Measurements from ENCODE around the gene PTPRU.
A peak's percentile ranks its signal among the peaks of the same experiment; 100 is the strongest.

PTPRU gene

GRCh38 chr1:29240400-29240837 lies 4.1 kb downstream of the PTPRU start:
- ChIA-PET POLR2A (interaction anchor here (0.9 kb wide), 1 partner anchor 11 kb away, joined by 4 read pairs; no protein-coding TSS in a partner anchor), CTCF (interaction anchor here (0.6 to 1.5 kb wide), 9 partner anchors 17 to 1476 kb away, joined by 3 to 8 read pairs (median 3); no protein-coding TSS in a partner anchor)
- Histone ChIP-seq H3K27ac (ENCODE audit: extremely low read depth, low read depth, low read length) (no peak overlapping the region), H3K4me1 (ENCODE audit: control insufficient read depth, insufficient read depth, low read length) (peaks cover 4% of the 10 kb centered on the region; the same call in 1 of the 2 replicates), H3K4me3 (ENCODE audit: low read depth, low read length) (no peak overlapping the region), H3K36me3 (ENCODE audit: control insufficient read depth in 2 of 2, insufficient read depth in 1 of 2, low read length in 2 of 2) (no peaks in the 10 kb centered on the region), H3K9me3 (ENCODE audit: control insufficient read depth, insufficient read depth, low read depth, low read length) (no peaks in the 10 kb centered on the region)
- TF ChIP-seq ZNF621 (tag by site-specific recombination; IDR thresholded peaks at IDR 0.05): no peak
- TF ChIP-seq ZNF654 (tag by site-specific recombination; IDR thresholded peaks at IDR 0.05; ENCODE audit: low read depth): peak; percentile 41; the same call in 1 of the 2 replicates
- no peak for TF ChIP-seq ZNF2 (tag by site-specific recombination; IDR thresholded peaks at IDR 0.05)
- no peak for TF ChIP-seq ZBTB7A (tag by site-specific recombination; IDR thresholded peaks at IDR 0.05; ENCODE audit: low read depth)
- TF ChIP-seq, protein P1, sequence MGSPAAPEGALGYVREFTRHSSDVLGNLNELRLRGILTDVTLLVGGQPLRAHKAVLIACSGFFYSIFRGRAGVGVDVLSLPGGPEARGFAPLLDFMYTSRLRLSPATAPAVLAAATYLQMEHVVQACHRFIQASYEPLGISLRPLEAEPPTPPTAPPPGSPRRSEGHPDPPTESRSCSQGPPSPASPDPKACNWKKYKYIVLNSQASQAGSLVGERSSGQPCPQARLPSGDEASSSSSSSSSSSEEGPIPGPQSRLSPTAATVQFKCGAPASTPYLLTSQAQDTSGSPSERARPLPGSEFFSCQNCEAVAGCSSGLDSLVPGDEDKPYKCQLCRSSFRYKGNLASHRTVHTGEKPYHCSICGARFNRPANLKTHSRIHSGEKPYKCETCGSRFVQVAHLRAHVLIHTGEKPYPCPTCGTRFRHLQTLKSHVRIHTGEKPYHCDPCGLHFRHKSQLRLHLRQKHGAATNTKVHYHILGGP (tag by site-specific recombination; IDR thresholded peaks at IDR 0.05): peak; percentile 32; the same call in 1 of the 2 replicates
- TF ChIP-seq ZNF335 (tag by site-specific recombination; conservative IDR thresholded peaks at IDR 0.05): no peak
- no peak for TF ChIP-seq ZNF658 (tag by site-specific recombination; IDR thresholded peaks at IDR 0.05)
- TF ChIP-seq, protein P2, sequence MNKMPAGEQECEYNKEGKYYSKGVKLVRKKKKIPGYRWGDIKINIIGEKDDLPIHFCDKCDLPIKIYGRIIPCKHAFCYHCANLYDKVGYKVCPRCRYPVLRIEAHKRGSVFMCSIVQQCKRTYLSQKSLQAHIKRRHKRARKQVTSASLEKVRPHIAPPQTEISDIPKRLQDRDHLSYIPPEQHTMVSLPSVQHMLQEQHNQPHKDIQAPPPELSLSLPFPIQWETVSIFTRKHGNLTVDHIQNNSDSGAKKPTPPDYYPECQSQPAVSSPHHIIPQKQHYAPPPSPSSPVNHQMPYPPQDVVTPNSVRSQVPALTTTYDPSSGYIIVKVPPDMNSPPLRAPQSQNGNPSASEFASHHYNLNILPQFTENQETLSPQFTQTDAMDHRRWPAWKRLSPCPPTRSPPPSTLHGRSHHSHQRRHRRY (tag by site-specific recombination; IDR thresholded peaks at IDR 0.05): no peak
- no peak for TF ChIP-seq ZBTB8A (tag by site-specific recombination; IDR thresholded peaks at IDR 0.05)
- TF ChIP-seq BCL11B (tag by site-specific recombination; IDR thresholded peaks at IDR 0.05; ENCODE audit: low read depth): no peak
- TF ChIP-seq CTCF (tag by site-specific recombination; IDR thresholded peaks at IDR 0.05): peak; percentile 35; the same call in 1 of the 2 replicates
- TF ChIP-seq ZNF341 (tag by site-specific recombination; IDR thresholded peaks at IDR 0.05; ENCODE audit: low read depth): no peak

DNA sequence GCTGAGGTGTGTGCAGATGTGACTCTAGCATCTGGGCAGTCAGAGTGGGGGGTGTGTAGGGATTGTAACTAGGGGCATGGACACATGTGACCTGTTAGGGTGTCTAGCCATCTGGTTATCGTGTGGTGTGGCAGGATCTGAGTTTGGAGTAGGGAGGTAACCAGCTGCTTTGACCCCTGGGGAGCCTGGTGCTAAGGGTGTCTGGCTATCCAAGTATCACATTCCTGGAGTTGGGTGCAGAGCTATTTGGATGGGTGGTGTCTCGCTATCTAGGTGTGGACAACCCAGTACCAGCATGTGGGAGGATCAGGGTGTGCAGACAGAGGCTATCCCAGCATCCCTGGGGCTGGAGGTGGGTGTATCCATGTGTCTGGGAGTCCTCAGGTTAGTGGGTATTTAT lies 4.7 kb downstream of the PTPRU start:
- ChIA-PET CTCF (interaction anchor here (0.6 to 1.5 kb wide), 4 partner anchors 16 to 1475 kb away, joined by 3 to 6 read pairs (median 4); no protein-coding TSS in a partner anchor), POLR2A (no interaction called here)

More for the DNA sequence above, 4.7 kb downstream of the PTPRU start:
- no peaks in the 10 kb centered on the region for H3K9me3 ChIP-seq (ENCODE audit: control insufficient read depth, insufficient read depth, low read depth, low read length)
- H3K4me1 ChIP-seq (ENCODE audit: control insufficient read depth, insufficient read depth, low read length): peaks cover 4% of the 10 kb centered on the region; the same call in 1 of the 2 replicates
- H3K4me3 ChIP-seq (ENCODE audit: low read depth, low read length): no peak overlapping the region
- H3K27ac ChIP-seq (ENCODE audit: extremely low read depth, low read depth, low read length): no peak overlapping the region
- no peak for TF ChIP-seq ZNF16 (tag by site-specific recombination; IDR thresholded peaks at IDR 0.05; ENCODE audit: low read depth)
- TF ChIP-seq ZNF600 (tag by site-specific recombination; IDR thresholded peaks at IDR 0.05): no peak
- TF ChIP-seq, protein P3, sequence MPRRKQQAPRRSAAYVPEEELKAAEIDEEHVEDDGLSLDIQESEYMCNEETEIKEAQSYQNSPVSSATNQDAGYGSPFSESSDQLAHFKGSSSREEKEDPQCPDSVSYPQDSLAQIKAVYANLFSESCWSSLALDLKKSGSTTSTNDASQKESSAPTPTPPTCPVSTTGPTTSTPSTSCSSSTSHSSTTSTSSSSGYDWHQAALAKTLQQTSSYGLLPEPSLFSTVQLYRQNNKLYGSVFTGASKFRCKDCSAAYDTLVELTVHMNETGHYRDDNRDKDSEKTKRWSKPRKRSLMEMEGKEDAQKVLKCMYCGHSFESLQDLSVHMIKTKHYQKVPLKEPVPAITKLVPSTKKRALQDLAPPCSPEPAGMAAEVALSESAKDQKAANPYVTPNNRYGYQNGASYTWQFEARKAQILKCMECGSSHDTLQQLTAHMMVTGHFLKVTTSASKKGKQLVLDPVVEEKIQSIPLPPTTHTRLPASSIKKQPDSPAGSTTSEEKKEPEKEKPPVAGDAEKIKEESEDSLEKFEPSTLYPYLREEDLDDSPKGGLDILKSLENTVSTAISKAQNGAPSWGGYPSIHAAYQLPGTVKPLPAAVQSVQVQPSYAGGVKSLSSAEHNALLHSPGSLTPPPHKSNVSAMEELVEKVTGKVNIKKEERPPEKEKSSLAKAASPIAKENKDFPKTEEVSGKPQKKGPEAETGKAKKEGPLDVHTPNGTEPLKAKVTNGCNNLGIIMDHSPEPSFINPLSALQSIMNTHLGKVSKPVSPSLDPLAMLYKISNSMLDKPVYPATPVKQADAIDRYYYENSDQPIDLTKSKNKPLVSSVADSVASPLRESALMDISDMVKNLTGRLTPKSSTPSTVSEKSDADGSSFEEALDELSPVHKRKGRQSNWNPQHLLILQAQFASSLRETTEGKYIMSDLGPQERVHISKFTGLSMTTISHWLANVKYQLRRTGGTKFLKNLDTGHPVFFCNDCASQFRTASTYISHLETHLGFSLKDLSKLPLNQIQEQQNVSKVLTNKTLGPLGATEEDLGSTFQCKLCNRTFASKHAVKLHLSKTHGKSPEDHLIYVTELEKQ (tag by site-specific recombination; IDR thresholded peaks at IDR 0.05; ENCODE audit: borderline replicate concordance): no peak
- peak; percentile 54 for TF ChIP-seq KLF1 (tag by site-specific recombination; IDR thresholded peaks at IDR 0.05)
- TF ChIP-seq, protein P4, sequence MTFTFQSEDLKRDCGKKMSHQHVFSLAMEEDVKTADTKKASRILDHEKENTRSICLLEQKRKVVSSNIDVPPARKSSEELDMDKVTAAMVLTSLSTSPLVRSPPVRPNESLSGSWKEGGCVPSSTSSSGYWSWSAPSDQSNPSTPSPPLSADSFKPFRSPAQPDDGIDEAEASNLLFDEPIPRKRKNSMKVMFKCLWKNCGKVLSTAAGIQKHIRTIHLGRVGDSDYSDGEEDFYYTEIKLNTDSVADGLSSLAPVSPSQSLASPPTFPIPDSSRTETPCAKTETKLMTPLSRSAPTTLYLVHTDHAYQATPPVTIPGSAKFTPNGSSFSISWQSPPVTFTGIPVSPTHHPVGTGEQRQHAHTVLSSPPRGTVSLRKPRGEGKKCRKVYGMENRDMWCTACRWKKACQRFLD (tag by site-specific recombination; IDR thresholded peaks at IDR 0.05): no peak
- TF ChIP-seq, protein P5, sequence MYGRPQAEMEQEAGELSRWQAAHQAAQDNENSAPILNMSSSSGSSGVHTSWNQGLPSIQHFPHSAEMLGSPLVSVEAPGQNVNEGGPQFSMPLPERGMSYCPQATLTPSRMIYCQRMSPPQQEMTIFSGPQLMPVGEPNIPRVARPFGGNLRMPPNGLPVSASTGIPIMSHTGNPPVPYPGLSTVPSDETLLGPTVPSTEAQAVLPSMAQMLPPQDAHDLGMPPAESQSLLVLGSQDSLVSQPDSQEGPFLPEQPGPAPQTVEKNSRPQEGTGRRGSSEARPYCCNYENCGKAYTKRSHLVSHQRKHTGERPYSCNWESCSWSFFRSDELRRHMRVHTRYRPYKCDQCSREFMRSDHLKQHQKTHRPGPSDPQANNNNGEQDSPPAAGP (tag by site-specific recombination; IDR thresholded peaks at IDR 0.05): peak; percentile 85
- no peak for TF ChIP-seq ZNF174 (tag by site-specific recombination; IDR thresholded peaks at IDR 0.05)
- TF ChIP-seq ZIC2 (tag by site-specific recombination; IDR thresholded peaks at IDR 0.05): peak; percentile 19
- no peak for TF ChIP-seq ZNF776 (tag by site-specific recombination; IDR thresholded peaks at IDR 0.05; ENCODE audit: borderline replicate concordance)
- H3K36me3 ChIP-seq (ENCODE audit: control insufficient read depth in 2 of 2, insufficient read depth in 1 of 2, low read length in 2 of 2): no peaks in the 10 kb centered on the region
